ENCODE measurements around the gene CPLANE1. TPM values are rescaled to one million over a fixed set of nuclear protein-coding genes. Genes with fewer than 3 reads are reported as not detected.

CPLANE1 gene
- total and polyA plus RNA-seq, 9 of the 15 experiments (the other 6 are each of a cell fraction or from before 2014, with no cell fraction given): under 0.01 to 0.27 (median 0.08) TPM; not detected in 2

DNA sequence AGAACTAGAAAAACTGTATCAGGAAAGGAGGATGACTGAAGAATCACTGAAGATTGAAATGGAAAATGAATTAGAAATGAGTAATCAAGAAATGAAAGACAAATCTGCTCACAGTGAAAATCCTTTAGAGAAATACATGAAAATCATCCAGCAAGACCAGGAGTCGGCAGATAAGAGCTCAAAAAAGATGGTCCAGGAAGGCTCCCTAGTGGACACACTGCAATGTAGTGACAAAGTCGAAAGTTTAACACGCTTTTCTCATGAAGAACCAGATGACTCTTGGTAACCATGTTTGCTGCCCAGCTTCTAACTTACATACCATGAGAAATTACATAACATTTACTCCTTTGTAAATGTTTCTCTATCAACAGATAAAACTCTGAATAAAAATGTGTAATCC is 37.1 kb downstream of the CPLANE1 start (continued):
- TF ChIP-seq SMC3 (conservative IDR thresholded peaks at IDR 0.05; ENCODE audit: insufficient read depth, low read depth, low read length) (0 out of 2 replicates have a peak, but pooled peaks have one; percentile 8), EZH2 (IDR thresholded peaks at IDR 0.05; ENCODE audit: borderline replicate concordance, low read depth, low read length) (0 out of 2 replicates have a peak, but pooled peaks have one; percentile 47), RAD51 (IDR thresholded peaks at IDR 0.05; ENCODE audit: borderline replicate concordance, low read depth) (no peak), BMI1 (IDR thresholded peaks at IDR 0.05; ENCODE audit: low read length) (0 out of 2 replicates have a peak, but pooled peaks have one; percentile 46), IFI16 (CRISPR knock-in tag; IDR thresholded peaks at IDR 0.05) (no peak), IRF2 (CRISPR knock-in tag; IDR thresholded peaks at IDR 0.05) (no peak), HNRNPUL1 (IDR thresholded peaks at IDR 0.05; ENCODE audit: low read length) (no peak)
- TF ChIP-seq, protein P1, sequence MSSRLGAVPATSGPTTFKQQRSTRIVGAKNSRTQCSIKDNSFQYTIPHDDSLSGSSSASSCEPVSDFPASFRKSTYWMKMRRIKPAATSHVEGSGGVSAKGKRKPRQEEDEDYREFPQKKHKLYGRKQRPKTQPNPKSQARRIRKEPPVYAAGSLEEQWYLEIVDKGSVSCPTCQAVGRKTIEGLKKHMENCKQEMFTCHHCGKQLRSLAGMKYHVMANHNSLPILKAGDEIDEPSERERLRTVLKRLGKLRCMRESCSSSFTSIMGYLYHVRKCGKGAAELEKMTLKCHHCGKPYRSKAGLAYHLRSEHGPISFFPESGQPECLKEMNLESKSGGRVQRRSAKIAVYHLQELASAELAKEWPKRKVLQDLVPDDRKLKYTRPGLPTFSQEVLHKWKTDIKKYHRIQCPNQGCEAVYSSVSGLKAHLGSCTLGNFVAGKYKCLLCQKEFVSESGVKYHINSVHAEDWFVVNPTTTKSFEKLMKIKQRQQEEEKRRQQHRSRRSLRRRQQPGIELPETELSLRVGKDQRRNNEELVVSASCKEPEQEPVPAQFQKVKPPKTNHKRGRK (tag; IDR thresholded peaks at IDR 0.05): peak; percentile 53; the same call in 1 of the 2 replicates

DNA sequence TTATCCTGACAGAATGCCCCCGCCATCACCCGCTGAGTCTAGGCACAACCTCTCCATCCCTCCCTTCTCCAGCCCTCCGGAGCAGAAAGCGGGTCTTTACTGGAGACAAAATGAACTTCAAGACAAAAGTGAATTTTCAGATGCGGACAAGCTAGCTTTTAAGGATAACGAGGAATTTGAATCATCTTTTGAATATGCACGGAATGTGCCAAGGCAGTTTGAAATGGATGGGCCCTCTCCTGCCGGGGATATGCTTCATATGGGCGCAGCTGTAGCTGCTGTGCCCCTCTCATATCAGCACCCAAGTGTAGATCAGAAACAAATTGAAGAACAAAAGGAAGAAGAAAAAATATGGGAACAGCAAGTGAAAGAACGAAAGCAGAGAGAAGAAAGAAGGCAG is 37.5 kb downstream of the CPLANE1 start:
- Histone ChIP-seq H3K4me3 (no peak overlapping the region), H3K9me1 (ENCODE audit: control insufficient read depth, insufficient read depth, low read length) (no peaks in the 10 kb centered on the region), H3K36me3 (ENCODE audit: control insufficient read depth, insufficient read depth, low read length) (no peaks in the 10 kb centered on the region), H4K20me1 (replicated peaks; ENCODE audit: control insufficient read depth, insufficient read depth, low read length) (no peaks in the 10 kb centered on the region), H3K4me2 (ENCODE audit: insufficient read depth, low read length) (no peak overlapping the region), H3K27me3 (ENCODE audit: control insufficient read depth in 2 of 2, insufficient read depth in 2 of 2, low read length in 2 of 2) (peaks cover 29 to 51% of the 10 kb centered on the region in 2 experiments), H3K9me3 (replicated peaks; ENCODE audit: control insufficient read depth, insufficient read depth, low read depth, low read length) (no peaks in the 10 kb centered on the region), H2AFZ (ENCODE audit: low read depth, low read length) (no peak overlapping the region), H3K27ac (ENCODE audit: extremely low read depth, low read depth, low read length) (no peak overlapping the region), H3K4me1 (replicated peaks in 1 of 2; ENCODE audit: control insufficient read depth in 2 of 2, insufficient read depth in 2 of 2, low read length in 2 of 2) (peaks cover 0 to 6% of the 10 kb centered on the region in 2 experiments; a peak in 2 of 5 replicates), H3K9ac (ENCODE audit: insufficient read depth in 1 of 2, low read depth in 2 of 2, low read length in 2 of 2) (no peak overlapping the region), H3K79me2 (ENCODE audit: control insufficient read depth, insufficient read depth, low read length) (no peaks in the 10 kb centered on the region)
- intact Hi-C loops (cut with micrococcal nuclease) (loop anchor here (5.0 kb wide), 1 partner anchor 474 kb away; no protein-coding TSS in a partner anchor), in situ Hi-C loops (cut with MboI) (no loop called here)
- WGBS (ENCODE audit: insufficient coverage, low coverage, missing lambda C conversion rate): 4% methylated on average over 10 of the region's 10 CpGs
- no peak for FAIRE-seq
- no peak for DNase-seq (ENCODE audit: extremely low read depth in 1 of 4, low spot score in 3 of 4)
- CTCF ChIA-PET (ENCODE audit: low intra/inter-chr PET ratio): no interaction called here
- BruUV-seq (replicated peaks): no TSS peak
- no peak for ATAC-seq
- POLR2A ChIA-PET: no interaction called here
- TF ChIP-seq XRCC4 (IDR thresholded peaks at IDR 0.05; ENCODE audit: extremely low read depth, insufficient read depth, insufficient read length) (no peak), ZNF644 (tag; IDR thresholded peaks at IDR 0.05; ENCODE audit: low read depth) (no peak), SMC3 (conservative IDR thresholded peaks at IDR 0.05; ENCODE audit: insufficient read depth, low read depth, low read length) (no peak), ZZZ3 (IDR thresholded peaks at IDR 0.05) (no peak), KLF16 (IDR thresholded peaks at IDR 0.05) (no peak), ZFP30 (CRISPR knock-in tag; IDR thresholded peaks at IDR 0.05; ENCODE audit: borderline replicate concordance) (no peak), FOXO4 (CRISPR knock-in tag; IDR thresholded peaks at IDR 0.05) (no peak)
- TF ChIP-seq, protein P2, sequence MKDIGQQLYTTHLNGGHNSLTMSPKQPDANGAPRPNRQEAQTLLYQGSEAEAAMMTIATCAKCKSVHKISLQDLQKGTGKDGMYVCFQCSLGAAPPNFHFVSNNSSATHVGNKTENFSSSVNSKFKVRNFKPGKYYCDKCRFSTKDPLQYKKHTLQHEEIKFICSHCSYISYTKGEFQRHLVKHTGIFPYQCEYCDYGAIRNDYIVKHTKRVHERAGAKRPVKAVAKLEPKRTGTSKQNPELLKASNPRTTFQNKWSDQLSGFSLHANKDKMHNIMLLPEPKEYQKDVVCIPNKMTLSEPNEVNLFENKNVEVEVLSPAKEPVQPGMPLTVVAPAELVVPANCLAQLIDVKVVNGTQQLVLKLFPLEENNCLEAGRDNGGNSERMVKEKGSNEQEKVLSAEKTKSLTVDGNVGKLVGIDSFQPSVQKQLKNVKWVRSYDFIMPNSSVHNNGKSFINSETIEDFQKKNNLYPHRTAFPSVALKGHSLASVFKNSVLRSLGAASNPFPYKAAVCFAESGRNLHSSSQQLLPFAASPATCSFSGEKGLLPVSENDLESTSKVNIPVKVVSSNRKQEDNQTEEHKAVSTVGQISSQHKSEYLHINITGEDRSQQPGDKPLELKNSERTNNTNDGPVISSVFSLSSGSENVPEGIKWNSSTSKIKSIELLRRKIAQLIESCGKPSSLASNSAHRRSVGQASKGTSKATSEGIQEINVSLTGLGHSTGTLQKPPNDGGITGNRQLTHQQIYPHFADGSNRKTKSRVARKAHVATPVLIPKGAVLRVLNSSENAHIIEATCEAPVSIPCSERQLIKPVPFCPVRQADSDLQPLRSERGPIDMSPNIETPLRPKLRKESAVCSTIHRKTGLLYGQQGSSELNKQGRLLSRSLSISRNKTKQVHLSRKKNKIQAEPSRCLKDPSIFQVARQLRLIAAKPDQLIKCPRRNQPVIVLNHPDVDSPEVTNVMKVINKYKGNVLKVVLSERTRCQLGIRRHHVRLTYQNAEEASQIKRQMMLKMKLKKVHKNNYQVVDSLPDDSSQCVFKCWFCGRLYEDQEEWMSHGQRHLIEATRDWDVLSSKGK (CRISPR knock-in tag; IDR thresholded peaks at IDR 0.05): no peak
